ENCODE data around the gene TNRC6C. TPM values are rescaled to one million over a fixed set of nuclear protein-coding genes. Genes with fewer than 3 reads are reported as not detected.
A peak's percentile ranks its signal among the peaks of the same experiment; 100 is the strongest.

TNRC6C gene
- total RNA-seq, 2 experiments from 2014 or later, result 10.9 to 15.6 TPM

GRCh38 chr17:78007647-78008046 is 49.1 kb downstream of the TNRC6C start:
- no peak for DNase-seq
- ChIA-PET POLR2A (no interaction called here), CTCF (interaction anchor here (3.6 kb wide), 1 partner anchor 12 kb away, joined by 14 read pairs; no protein-coding TSS in a partner anchor)
- H3K27me3 Mint-ChIP-seq, result no peaks in the 10 kb centered on the region
- intact Hi-C loops (cut with micrococcal nuclease), result no loop called here
- no peaks in the 10 kb centered on the region for H3K9me3 Mint-ChIP-seq
- no peak overlapping the region for H3K27ac Mint-ChIP-seq
- peaks cover 12% of the 10 kb centered on the region for H3K36me3 Mint-ChIP-seq
- peaks cover 35% of the 10 kb centered on the region for H3K4me1 Mint-ChIP-seq (ENCODE audit: low read depth)
- H3K4me3 Mint-ChIP-seq, result no peak overlapping the region

- H3K4me3 Mint-ChIP-seq, result no peak overlapping the region
- intact Hi-C loops (cut with micrococcal nuclease), result loop anchor here (5.0 to 10.0 kb wide), 4 partner anchors 48 to 468 kb away; no protein-coding TSS in a partner anchor
- no peak overlapping the region for H3K27ac Mint-ChIP-seq
- peaks cover 3% of the 10 kb centered on the region for H3K36me3 Mint-ChIP-seq
- DNase-seq, result peak; percentile 22
- POLR2A ChIA-PET, result no interaction called here
- H3K9me3 Mint-ChIP-seq, result no peaks in the 10 kb centered on the region
- H3K4me1 Mint-ChIP-seq (ENCODE audit: low read depth), result peaks cover 25% of the 10 kb centered on the region
- H3K27me3 Mint-ChIP-seq, result no peaks in the 10 kb centered on the region
- CTCF ChIA-PET, result interaction anchor here (1.3 to 7.6 kb wide), 4 partner anchors 9 to 468 kb away, joined by 5 to 99 read pairs (median 10); no protein-coding TSS in a partner anchor
Measured at GRCh38 chr17:78010759-78011158, 52.3 kb downstream of the TNRC6C start.

GRCh38 chr17:78012428-78012827 is 53.9 kb downstream of the TNRC6C start:
- Mint-ChIP-seq H3K4me1 (ENCODE audit: low read depth) (peaks cover 19% of the 10 kb centered on the region), H3K27ac (no peak overlapping the region), H3K9me3 (no peaks in the 10 kb centered on the region), H3K4me3 (no peak overlapping the region), H3K36me3 (peaks cover 3% of the 10 kb centered on the region), H3K27me3 (no peaks in the 10 kb centered on the region)
- no peak for DNase-seq
- intact Hi-C loops (cut with micrococcal nuclease), result loop anchor here (5.0 to 10.0 kb wide), 4 partner anchors 50 to 470 kb away; no protein-coding TSS in a partner anchor
- POLR2A ChIA-PET, result interaction anchor here (0.8 kb wide), 1 partner anchor 10 kb away, joined by 3 read pairs; no protein-coding TSS in a partner anchor
- CTCF ChIA-PET, result interaction anchor here (1.2 to 7.6 kb wide), 16 partner anchors 9 to 469 kb away, joined by 3 to 99 read pairs (median 6); partner anchors contain the start of gene TNRC6C

- Mint-ChIP-seq H3K27ac (no peak overlapping the region), H3K4me3 (no peak overlapping the region)
- POLR2A ChIA-PET, result interaction anchor here (0.6 to 1.8 kb wide), 2 partner anchors 56 to 98 kb away, joined by 3 to 9 read pairs; partner anchors contain the start of gene TNRC6C
Measured at GRCh38 chr17:78013683-78014467, 55.4 kb downstream of the TNRC6C start.

GRCh38 chr17:78014646-78015045 is 56.1 kb downstream of the TNRC6C start:
- POLR2A ChIA-PET, result interaction anchor here (1.8 kb wide), 1 partner anchor 56 kb away, joined by 9 read pairs; the partner anchor contains the start of gene TNRC6C

More at GRCh38 chr17:78013683-78014467, 55.4 kb downstream of the TNRC6C start:
- intact Hi-C loops (cut with micrococcal nuclease), result loop anchor here (1.0 to 10.0 kb wide), 5 partner anchors 52 to 472 kb away; no protein-coding TSS in a partner anchor
- Mint-ChIP-seq H3K4me1 (ENCODE audit: low read depth) (peaks cover 20% of the 10 kb centered on the region), H3K9me3 (no peaks in the 10 kb centered on the region), H3K27me3 (no peaks in the 10 kb centered on the region), H3K36me3 (no peaks in the 10 kb centered on the region)
- CTCF ChIA-PET, result interaction anchor here (0.6 to 7.6 kb wide), 49 partner anchors 10 to 613 kb away, joined by 3 to 99 read pairs (median 4); partner anchors contain the start of gene TNRC6C
- DNase-seq, result peak; percentile 50

GRCh38 chr17:78016852-78017251 is 58.3 kb downstream of the TNRC6C start:
- H3K9me3 Mint-ChIP-seq, result no peaks in the 10 kb centered on the region
- H3K27me3 Mint-ChIP-seq, result no peaks in the 10 kb centered on the region
- CTCF ChIA-PET, result interaction anchor here (0.6 to 7.6 kb wide), 8 partner anchors 19 to 474 kb away, joined by 3 to 99 read pairs (median 18); no protein-coding TSS in a partner anchor
- peaks cover 29% of the 10 kb centered on the region for H3K4me1 Mint-ChIP-seq (ENCODE audit: low read depth)
- DNase-seq, result no peak
- intact Hi-C loops (cut with micrococcal nuclease), result loop anchor here (10.0 kb wide), 1 partner anchor 372 kb away; no protein-coding TSS in a partner anchor
- no peaks in the 10 kb centered on the region for H3K36me3 Mint-ChIP-seq
- POLR2A ChIA-PET, result no interaction called here
- no peak overlapping the region for H3K27ac Mint-ChIP-seq
- no peak overlapping the region for H3K4me3 Mint-ChIP-seq

More at GRCh38 chr17:78014646-78015045, 56.1 kb downstream of the TNRC6C start:
- DNase-seq, result no peak
- Mint-ChIP-seq H3K27me3 (no peaks in the 10 kb centered on the region), H3K9me3 (no peaks in the 10 kb centered on the region), H3K36me3 (no peaks in the 10 kb centered on the region), H3K4me1 (ENCODE audit: low read depth) (peaks cover 27% of the 10 kb centered on the region), H3K4me3 (no peak overlapping the region), H3K27ac (no peak overlapping the region)
- CTCF ChIA-PET, result interaction anchor here (0.6 to 7.6 kb wide), 33 partner anchors 9 to 614 kb away, joined by 3 to 99 read pairs (median 5); partner anchors contain the start of gene TNRC6C
- intact Hi-C loops (cut with micrococcal nuclease), result loop anchor here (1.0 to 10.0 kb wide), 5 partner anchors 52 to 472 kb away; no protein-coding TSS in a partner anchor

- no peak overlapping the region for H3K4me3 Mint-ChIP-seq
- intact Hi-C loops (cut with micrococcal nuclease), result loop anchor here (1.0 to 10.0 kb wide), 2 partner anchors 66 to 375 kb away; no protein-coding TSS in a partner anchor
- H3K27ac Mint-ChIP-seq, result no peak overlapping the region
- no peaks in the 10 kb centered on the region for H3K27me3 Mint-ChIP-seq
- H3K36me3 Mint-ChIP-seq, result no peaks in the 10 kb centered on the region
- ChIA-PET CTCF (interaction anchor here (0.6 to 5.6 kb wide), 40 partner anchors 9 to 496 kb away, joined by 3 to 55 read pairs (median 5); partner anchors contain the start of gene TNRC6C), POLR2A (interaction anchor here (0.8 to 1.8 kb wide), 2 partner anchors 21 to 61 kb away, joined by 3 to 7 read pairs; partner anchors contain the start of gene TNRC6C)
- no peak for DNase-seq
- peaks cover 28% of the 10 kb centered on the region for H3K4me1 Mint-ChIP-seq (ENCODE audit: low read depth)
- no peaks in the 10 kb centered on the region for H3K9me3 Mint-ChIP-seq
Measured at GRCh38 chr17:78019367-78019975, 61.0 kb downstream of the TNRC6C start.

GRCh38 chr17:78019976-78020716 is 61.6 kb downstream of the TNRC6C start:
- Mint-ChIP-seq H3K4me1 (ENCODE audit: low read depth) (peaks cover 28% of the 10 kb centered on the region), H3K27me3 (no peaks in the 10 kb centered on the region)

GRCh38 chr17:78020717-78021108 is 62.2 kb downstream of the TNRC6C start:
- no peaks in the 10 kb centered on the region for H3K36me3 Mint-ChIP-seq
- no peak for DNase-seq
- H3K4me1 Mint-ChIP-seq (ENCODE audit: low read depth), result peaks cover 28% of the 10 kb centered on the region
- ChIA-PET CTCF (interaction anchor here (0.5 to 5.6 kb wide), 22 partner anchors 9 to 478 kb away, joined by 3 to 55 read pairs (median 6); no protein-coding TSS in a partner anchor), POLR2A (interaction anchor here (1.5 kb wide), 1 partner anchor 11 kb away, joined by 4 read pairs; no protein-coding TSS in a partner anchor)
- H3K4me3 Mint-ChIP-seq, result no peak overlapping the region
- H3K27ac Mint-ChIP-seq, result peak overlapping the region; percentile 47
- no peaks in the 10 kb centered on the region for H3K27me3 Mint-ChIP-seq
- intact Hi-C loops (cut with micrococcal nuclease), result loop anchor here (5.0 kb wide), 1 partner anchor 42 kb away; no protein-coding TSS in a partner anchor
- no peaks in the 10 kb centered on the region for H3K9me3 Mint-ChIP-seq

More at GRCh38 chr17:78019976-78020716, 61.6 kb downstream of the TNRC6C start:
- no peaks in the 10 kb centered on the region for H3K36me3 Mint-ChIP-seq
- peak overlapping the region; percentile 30 for H3K4me3 Mint-ChIP-seq
- ChIA-PET CTCF (interaction anchor here (0.5 to 5.6 kb wide), 34 partner anchors 9 to 497 kb away, joined by 3 to 55 read pairs (median 5); partner anchors contain the start of gene TNRC6C), POLR2A (interaction anchor here (0.8 to 1.8 kb wide), 3 partner anchors 11 to 62 kb away, joined by 3 to 7 read pairs (median 4); partner anchors contain the start of gene TNRC6C)
- no peak for DNase-seq
- no peaks in the 10 kb centered on the region for H3K9me3 Mint-ChIP-seq
- no peak overlapping the region for H3K27ac Mint-ChIP-seq
- intact Hi-C loops (cut with micrococcal nuclease), result loop anchor here (1.0 to 10.0 kb wide), 3 partner anchors 42 to 375 kb away; no protein-coding TSS in a partner anchor

GRCh38 chr17:78022425-78022824 is 63.9 kb downstream of the TNRC6C start:
- DNase-seq, result no peak
- POLR2A ChIA-PET, result interaction anchor here (1.4 kb wide), 1 partner anchor 13 kb away, joined by 3 read pairs; no protein-coding TSS in a partner anchor
- no peaks in the 10 kb centered on the region for H3K36me3 Mint-ChIP-seq
- H3K27me3 Mint-ChIP-seq, result no peaks in the 10 kb centered on the region
- no peak overlapping the region for H3K27ac Mint-ChIP-seq
- no peak overlapping the region for H3K4me3 Mint-ChIP-seq
- CTCF ChIA-PET, result interaction anchor here (0.6 to 2.2 kb wide), 5 partner anchors 9 to 703 kb away, joined by 3 to 14 read pairs (median 6); no protein-coding TSS in a partner anchor
- H3K9me3 Mint-ChIP-seq, result no peaks in the 10 kb centered on the region
- intact Hi-C loops (cut with micrococcal nuclease), result loop anchor here (5.0 kb wide), 1 partner anchor 40 kb away; no protein-coding TSS in a partner anchor
- peaks cover 37% of the 10 kb centered on the region for H3K4me1 Mint-ChIP-seq (ENCODE audit: low read depth)
